Endothelial cell of umbilical vein (primary cell): ENCODE results near the gene AMH. TPM values are rescaled to one million over a fixed set of nuclear protein-coding genes. Genes with fewer than 3 reads are reported as not detected.
A peak's percentile ranks its signal among the peaks of the same experiment; 100 is the strongest.

Experiments used
- BruUV-seq: library from RNA; stranded (reverse); fragments of 400-500 nt; replicated peaks from 2 replicates; lab custom pipeline; 2021; lab: Mats Ljungman, UMichigan
- CTCF ChIA-PET: fragments of 300-600, 350-600 bp; sonication (Branson Sonifier 250); formaldehyde crosslinking; loops from one replicate; lab custom pipeline; 2021; ENCODE audit warnings: antibody characterized with exemption, inconsistent platforms; lab: Charles Lee
- POLR2A ChIA-PET: fragments of 300-600, 350-600 bp; sonication (Branson Sonifier 250); formaldehyde crosslinking; loops from one replicate; lab custom pipeline; 2021; ENCODE audit warnings: antibody characterized with exemption, inconsistent platforms; lab: Charles Lee
- DNase-seq: peaks from one replicate; pipeline ENCODE4 v3.0.0-alpha.2; 2011; ENCODE audit warnings: low read depth, low spot score
- FAIRE-seq: peaks from 2 replicates; lab custom pipeline; 2011; peaks lifted over from hg19 to GRCh38; lab: Jason Lieb, UNC
- H2AFZ ChIP-seq: 2 replicates; pipeline ENCODE4 v1.6.0; 2012; ENCODE audit warnings: low read depth, low read length, control low read depth, inconsistent platforms
- H3K27ac ChIP-seq: 2 replicates; pipeline ENCODE4 v1.5.1; 2011; ENCODE audit warnings: low read depth, mild to moderate bottlenecking, control low read depth, low read length, moderate library complexity; ENCODE audit not compliant: insufficient read depth
- H3K27me3 ChIP-seq, 2 experiments: 2 replicates each; pipeline versions ENCODE4 v1.6.0 to v1.6.1; 2011; ENCODE audit warnings: low read length in 2 of 2, mixed read lengths in 1 of 2; ENCODE audit not compliant: control insufficient read depth in 2 of 2, insufficient read depth in 2 of 2
- H3K36me3 ChIP-seq, 2 experiments: 2 replicates in 1 of 2; 3 replicates in 1 of 2; pipeline ENCODE4 v1.5.1; 2011; ENCODE audit warnings: low read length in 2 of 2, mild to moderate bottlenecking in 1 of 2, moderate library complexity in 1 of 2; ENCODE audit not compliant: control insufficient read depth in 2 of 2, insufficient read depth in 2 of 2; ENCODE audit errors: extremely low read depth in 1 of 2
- H3K4me1 ChIP-seq: 3 replicates; pipeline ENCODE4 v1.5.1; 2011; ENCODE audit warnings: mild to moderate bottlenecking, low read length; ENCODE audit not compliant: control insufficient read depth, insufficient read depth; ENCODE audit errors: extremely low read depth
- H3K4me2 ChIP-seq: 2 replicates; pipeline ENCODE4 v1.6.1; 2011; ENCODE audit warnings: low read length, control low read depth, mixed read lengths; ENCODE audit not compliant: insufficient read depth
- H3K4me3 ChIP-seq, 3 experiments: fragments of 200-600 bp in 1 of 3; sonication (generic), shearing (Covaris generic) in 1 of 3; replicated peaks in 1 of 3; 2 replicates each; pipeline ENCODE4 v1.5.1; 2011 to 2016; ENCODE audit warnings: control low read depth in 3 of 3, low read length in 3 of 3, mild to moderate bottlenecking in 2 of 3, inconsistent platforms in 1 of 3, low read depth in 1 of 3, moderate library complexity in 1 of 3; ENCODE audit not compliant: insufficient read depth in 1 of 3
- H3K79me2 ChIP-seq: 2 replicates; pipeline ENCODE4 v1.6.0; 2012; ENCODE audit warnings: low read length, inconsistent platforms; ENCODE audit not compliant: control insufficient read depth, insufficient read depth
- H3K9ac ChIP-seq: replicated peaks from 2 replicates; pipeline ENCODE3; 2011; ENCODE audit warnings: low read length, control low read depth; ENCODE audit not compliant: insufficient read depth; ENCODE audit errors: extremely low read depth
- H3K9me1 ChIP-seq: replicated peaks from 3 replicates; pipeline ENCODE4 v1.6.0; 2011; ENCODE audit warnings: mild to moderate bottlenecking, low read length; ENCODE audit not compliant: control insufficient read depth, insufficient read depth; ENCODE audit errors: extremely low read depth
- H3K9me3 ChIP-seq: replicated peaks from 2 replicates; pipeline ENCODE4 v1.5.1; 2012; ENCODE audit warnings: low read length, inconsistent platforms; ENCODE audit not compliant: control insufficient read depth, insufficient read depth
- H4K20me1 ChIP-seq: replicated peaks from 2 replicates; pipeline ENCODE3; 2011; ENCODE audit warnings: mild to moderate bottlenecking, low read length; ENCODE audit not compliant: control insufficient read depth, insufficient read depth; ENCODE audit errors: extremely low read depth
- EZH2 ChIP-seq: IDR thresholded peaks from 2 replicates; pipeline ENCODE4 v1.6.1; 2012; ENCODE audit warnings: borderline replicate concordance, low read depth, mild to moderate bottlenecking, moderate library complexity, low read length, inconsistent platforms; ENCODE audit not compliant: severe bottlenecking
- JUN ChIP-seq: IDR thresholded peaks from 2 replicates; pipeline ENCODE4 v1.6.1; 2011; ENCODE audit warnings: borderline replicate concordance, low read depth; ENCODE audit not compliant: insufficient read length, insufficient read depth
- POLR2AphosphoS5 ChIP-seq: IDR thresholded peaks from 2 replicates; pipeline ENCODE4 v1.6.1; 2012; ENCODE audit warnings: low read depth, mild to moderate bottlenecking, control low read depth, low read length, moderate library complexity; ENCODE audit not compliant: insufficient read depth
- dilution Hi-C: fragments of 300-500 bp; cut with MboI; formaldehyde crosslinking; loops from one replicate; pipeline ENCODE4 v1.15.0; 2019; ENCODE audit warnings: low sequenced_read_pairs; ENCODE audit not compliant: extremely low pct_ligation_motif_present
- intact Hi-C: fragments of 100-400 bp; cut with micrococcal nuclease; formaldehyde crosslinking; loops from one replicate; pipeline ENCODE4 v1.10.0; 2022
- polyA plus RNA-seq, 4 experiments: library from polyadenylated mRNA; depleted of rRNA in 3 of 4; stranded (reverse) in 3 of 4; unstranded in 1 of 4; fragments of >200 nt; gene quantifications; 2 replicates each; pipeline versions ENCODE4 v1.2.1 to v1.2.3, GENCODE V29; 2011 to 2012; ENCODE audit warnings: missing spikeins in 1 of 4
- total RNA-seq: library from RNA; stranded (reverse); gene quantifications from 2 replicates; pipeline ENCODE4 v1.2.3, GENCODE V29; 2021

Gene AMH
- total and polyA plus RNA-seq, 2 donors (not counting 3 experiments of a cell fraction or from before 2014, with no cell fraction given), result 3.3 to 9.6 TPM

DNA sequence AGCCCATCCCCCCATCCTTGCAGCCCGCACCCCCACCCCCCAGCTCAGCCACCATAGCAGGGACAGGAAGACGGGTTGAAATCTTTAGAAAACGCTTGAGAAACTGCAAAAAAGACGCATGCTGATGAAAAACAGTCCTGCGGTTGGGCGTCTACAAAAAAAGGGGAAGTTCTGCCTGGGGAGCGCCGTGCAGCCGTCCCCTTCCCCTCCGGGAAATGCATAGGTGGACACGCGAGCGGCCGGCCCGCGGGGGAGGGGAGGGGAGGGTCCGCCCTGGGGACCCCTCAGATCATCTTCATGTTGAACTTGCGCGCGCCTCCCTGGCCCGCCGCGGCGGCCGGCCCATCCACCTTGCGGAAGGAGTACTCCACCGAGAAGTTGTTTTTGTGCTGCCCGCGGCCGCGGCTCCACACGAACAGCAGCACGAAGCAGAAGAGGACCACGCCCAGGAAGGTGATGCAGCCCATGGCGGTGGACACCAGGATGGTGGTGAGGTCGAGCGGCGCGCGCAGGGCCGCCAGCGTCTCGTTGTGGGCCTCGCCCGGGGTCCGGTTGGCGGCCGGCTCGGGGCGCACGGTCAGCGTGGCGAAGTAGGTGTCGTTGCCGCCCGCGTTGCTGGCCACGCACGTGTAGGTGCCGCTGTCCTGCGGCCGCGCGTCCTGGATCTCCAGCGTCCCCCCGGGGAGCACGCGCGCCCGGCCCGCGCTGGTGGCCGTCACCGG lies 40.8 kb downstream of the AMH start:
- H3K4me3 ChIP-seq, result no peak overlapping the region
- no peaks in the 10 kb centered on the region for H3K9me3 ChIP-seq
- no peak overlapping the region for H3K27ac ChIP-seq
- no peaks in the 10 kb centered on the region for H3K79me2 ChIP-seq
- BruUV-seq, result no TSS peak
- TF ChIP-seq JUN, result no peak
- TF ChIP-seq EZH2, result peak; percentile 33
- FAIRE-seq, result peak; percentile 66
- peak overlapping the region; percentile 22 for H2AFZ ChIP-seq
- dilution Hi-C loops, result no loop called here
- CTCF ChIA-PET, result interaction anchor here (1.2 to 1.7 kb wide), 2 partner anchors 15 to 26 kb away, joined by 5 to 6 read pairs; no protein-coding TSS in a partner anchor
- peaks cover 5% of the 10 kb centered on the region for H3K4me1 ChIP-seq
- no peak overlapping the region for H3K9ac ChIP-seq
- intact Hi-C loops, result loop anchor here (5.0 kb wide), 1 partner anchor 37 kb away; the partner anchor contains the start of genes LSM7 and SPPL2B
- no peak for DNase-seq
- no peaks in the 10 kb centered on the region for H3K36me3 ChIP-seq
- peaks cover 43 to 48% of the 10 kb centered on the region in 2 experiments for H3K27me3 ChIP-seq
- POLR2A ChIA-PET, result no interaction called here
- H3K4me2 ChIP-seq, result peak overlapping the region; percentile 21
- H3K9me1 ChIP-seq, result no peaks in the 10 kb centered on the region
- H4K20me1 ChIP-seq, result no peaks in the 10 kb centered on the region

DNA sequence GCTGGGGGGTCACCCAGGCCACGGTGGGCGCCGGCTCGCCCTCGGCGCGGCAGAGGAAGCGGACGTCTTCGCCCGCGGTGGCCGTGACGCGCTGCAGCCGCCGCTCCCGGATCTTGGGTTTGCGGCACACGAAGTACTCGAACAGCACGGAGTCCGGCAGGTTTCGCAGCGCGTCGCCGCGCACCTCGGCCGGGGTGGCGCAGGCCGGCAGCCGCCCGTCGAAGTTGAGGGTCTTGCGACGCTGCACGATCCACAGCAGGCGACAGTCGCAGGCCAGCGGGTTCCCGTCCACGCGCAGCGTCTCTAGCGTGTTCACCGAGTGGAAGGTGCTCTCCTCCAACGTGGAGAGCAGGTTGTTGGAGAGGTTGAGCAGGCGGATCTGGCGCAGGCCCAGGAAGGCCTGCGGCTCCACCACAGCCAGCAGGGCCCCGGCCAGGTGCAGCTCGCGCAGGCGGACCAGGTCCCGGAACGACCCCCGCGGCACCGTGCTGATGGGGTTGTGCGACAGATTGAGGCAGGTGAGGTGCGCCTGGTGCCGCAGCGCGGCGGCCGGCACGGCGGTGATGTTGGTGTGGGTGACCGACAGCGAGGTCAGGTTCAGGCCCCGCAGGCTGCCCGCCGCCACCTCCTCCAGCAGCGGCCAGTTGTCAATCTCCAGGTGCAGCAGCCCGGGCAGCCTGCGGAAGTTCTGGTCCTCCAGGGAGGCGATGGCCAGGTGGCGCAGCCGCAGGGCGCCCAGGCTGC lies 41.5 kb downstream of the AMH start:
- no TSS peak for BruUV-seq
- no peak for DNase-seq
- no peak overlapping the region for H3K9ac ChIP-seq
- peaks cover 43 to 53% of the 10 kb centered on the region in 2 experiments for H3K27me3 ChIP-seq
- H3K4me1 ChIP-seq, result peaks cover 5% of the 10 kb centered on the region
- H3K9me1 ChIP-seq, result no peaks in the 10 kb centered on the region
- H3K9me3 ChIP-seq, result no peaks in the 10 kb centered on the region
- POLR2A ChIA-PET, result no interaction called here
- no peak overlapping the region for H2AFZ ChIP-seq
- TF ChIP-seq POLR2AphosphoS5, result no peak
- TF ChIP-seq EZH2, result peak; percentile 73
- CTCF ChIA-PET, result interaction anchor here (0.9 to 2.0 kb wide), 2 partner anchors 12 to 29 kb away, joined by 4 to 7 read pairs; no protein-coding TSS in a partner anchor
- H3K79me2 ChIP-seq, result no peaks in the 10 kb centered on the region
- no peak overlapping the region for H3K4me3 ChIP-seq
- dilution Hi-C loops, result no loop called here
- no peak overlapping the region for H3K4me2 ChIP-seq
- no peak for FAIRE-seq
- H3K27ac ChIP-seq, result no peak overlapping the region
- H3K36me3 ChIP-seq, result no peaks in the 10 kb centered on the region
- no peaks in the 10 kb centered on the region for H4K20me1 ChIP-seq
- intact Hi-C loops, result no loop called here
